Neuronal stem cell (in vitro differentiated cells): ENCODE results near the gene PDE6G.
"Not testable (repeated sequence)": the region's sequence is repeated elsewhere in the genome, so short reads cannot be mapped to it uniquely, and the experiment has no call there.

ENCODE experiments used
- DNase-seq: peaks from one replicate; pipeline ENCODE4 v3.0.0-alpha.2; 2013; ENCODE audit warnings: low spot score
- H2AFZ ChIP-seq: one replicate; pipeline ENCODE4 v1.6.1; 2013; ENCODE audit warnings: mild to moderate bottlenecking, low read length, inconsistent platforms
- H2AK5ac ChIP-seq: 2 replicates; pipeline ENCODE4 v1.6.1; 2013; ENCODE audit warnings: low read depth, mild to moderate bottlenecking, inconsistent platforms, low read length, moderate library complexity, mixed read lengths
- H2BK120ac ChIP-seq: 2 replicates; pipeline ENCODE4 v1.6.1; 2013; ENCODE audit warnings: low read depth, mild to moderate bottlenecking, inconsistent platforms, low read length, moderate library complexity, mixed read lengths
- H2BK12ac ChIP-seq: one replicate; pipeline ENCODE4 v1.6.1; 2013; ENCODE audit warnings: low read length, inconsistent platforms
- H2BK15ac ChIP-seq: 2 replicates; pipeline ENCODE4 v1.6.1; 2013; ENCODE audit warnings: mild to moderate bottlenecking, low read length, inconsistent platforms, mixed read lengths
- H2BK5ac ChIP-seq: one replicate; pipeline ENCODE4 v1.6.1; 2013; ENCODE audit warnings: inconsistent platforms, mild to moderate bottlenecking, low read length, moderate library complexity
- H3K14ac ChIP-seq: one replicate; pipeline ENCODE4 v1.6.1; 2013; ENCODE audit warnings: low read length, inconsistent platforms
- H3K18ac ChIP-seq: 2 replicates; pipeline ENCODE4 v1.6.1; 2013; ENCODE audit warnings: low read length, inconsistent platforms
- H3K23ac ChIP-seq: 2 replicates; pipeline ENCODE4 v1.6.1; 2013; ENCODE audit warnings: low read depth, mild to moderate bottlenecking, mixed read lengths, low read length, inconsistent platforms; ENCODE audit not compliant: poor library complexity
- H3K27ac ChIP-seq: replicated peaks from 3 replicates; pipeline ENCODE4 v1.5.1; 2013; ENCODE audit warnings: low read length, inconsistent platforms
- H3K27me3 ChIP-seq, 3 experiments: 2 replicates each; pipeline ENCODE4 v1.6.1; 2013; ENCODE audit warnings: low read length in 3 of 3, mild to moderate bottlenecking in 2 of 3, inconsistent platforms in 1 of 3, low read depth in 1 of 3, mixed read lengths in 1 of 3, moderate library complexity in 1 of 3; ENCODE audit not compliant: control insufficient read depth in 3 of 3, insufficient read depth in 3 of 3
- H3K36me3 ChIP-seq, 2 donors: replicated peaks in 1 of 2; 2 replicates each; pipeline ENCODE4 v1.6.1; 2013; ENCODE audit warnings: low read length in 2 of 2; ENCODE audit not compliant: control insufficient read depth in 2 of 2, insufficient read depth in 2 of 2
- H3K4ac ChIP-seq: 2 replicates; pipeline ENCODE4 v1.6.1; 2013; ENCODE audit warnings: inconsistent platforms, mild to moderate bottlenecking, low read length, moderate library complexity
- H3K4me1 ChIP-seq, 2 donors: 1 replicate in 1 of 2; 2 replicates in 1 of 2; pipeline ENCODE4 v1.6.1; 2013; ENCODE audit warnings: low read length in 2 of 2, low read depth in 1 of 2; ENCODE audit not compliant: control insufficient read depth in 2 of 2, insufficient read depth in 1 of 2
- H3K4me2 ChIP-seq: one replicate; pipeline ENCODE4 v1.6.1; 2013; ENCODE audit warnings: mild to moderate bottlenecking, low read length, inconsistent platforms; ENCODE audit not compliant: insufficient read depth, poor library complexity, severe bottlenecking
- H3K4me3 ChIP-seq, 2 donors: 2 replicates each; pipeline ENCODE4 v1.5.1; 2013; ENCODE audit warnings: low read length in 2 of 2, mild to moderate bottlenecking in 2 of 2, inconsistent platforms in 1 of 2, moderate library complexity in 1 of 2
- H3K79me1 ChIP-seq: one replicate; pipeline ENCODE4 v1.6.1; 2013; ENCODE audit warnings: low read depth, mild to moderate bottlenecking, inconsistent platforms, low read length, moderate library complexity
- H3K9ac ChIP-seq: one replicate; pipeline ENCODE4 v1.6.1; 2013; ENCODE audit warnings: mild to moderate bottlenecking, low read depth, low read length, inconsistent platforms; ENCODE audit not compliant: poor library complexity
- H3K9me3 ChIP-seq, 2 donors: replicated peaks in 1 of 2; 2 replicates each; pipeline versions ENCODE3 to v1.6.1; 2013; ENCODE audit warnings: low read length in 2 of 2, mild to moderate bottlenecking in 2 of 2, inconsistent platforms in 1 of 2, low read depth in 1 of 2, mixed read lengths in 1 of 2, moderate library complexity in 1 of 2; ENCODE audit not compliant: control insufficient read depth in 2 of 2, insufficient read depth in 1 of 2
- H4K8ac ChIP-seq: one replicate; pipeline ENCODE4 v1.6.1; 2013; ENCODE audit warnings: low read depth, mild to moderate bottlenecking, inconsistent platforms, low read length, moderate library complexity
- H4K91ac ChIP-seq: one replicate; pipeline ENCODE4 v1.6.1; 2013; ENCODE audit warnings: low read length, low read depth, mild to moderate bottlenecking, inconsistent platforms; ENCODE audit not compliant: poor library complexity
- WGBS, 2 donors: extraction: QIAGEN DNeasy Blood & Tissue Kit; methylation state at CpG; one replicate each; pipeline ENCODE4 v1.1.7; 2013; ENCODE audit warnings: missing lambda C conversion rate in 2 of 2, mixed read lengths in 1 of 2; ENCODE audit not compliant: insufficient read length in 2 of 2, insufficient replicate concordance in 1 of 2; ENCODE audit errors: extremely low coverage in 2 of 2; 5-methylcytosine and 5-hydroxymethylcytosine counted together

PDE6G gene

GRCh38 chr17:81676906-81677305, 20.6 kb upstream of the PDE6G start:
- Histone ChIP-seq H2BK15ac (no peak overlapping the region), H3K14ac (peak overlapping the region; percentile 38), H2AK5ac (peak overlapping the region; percentile 37)

DNA sequence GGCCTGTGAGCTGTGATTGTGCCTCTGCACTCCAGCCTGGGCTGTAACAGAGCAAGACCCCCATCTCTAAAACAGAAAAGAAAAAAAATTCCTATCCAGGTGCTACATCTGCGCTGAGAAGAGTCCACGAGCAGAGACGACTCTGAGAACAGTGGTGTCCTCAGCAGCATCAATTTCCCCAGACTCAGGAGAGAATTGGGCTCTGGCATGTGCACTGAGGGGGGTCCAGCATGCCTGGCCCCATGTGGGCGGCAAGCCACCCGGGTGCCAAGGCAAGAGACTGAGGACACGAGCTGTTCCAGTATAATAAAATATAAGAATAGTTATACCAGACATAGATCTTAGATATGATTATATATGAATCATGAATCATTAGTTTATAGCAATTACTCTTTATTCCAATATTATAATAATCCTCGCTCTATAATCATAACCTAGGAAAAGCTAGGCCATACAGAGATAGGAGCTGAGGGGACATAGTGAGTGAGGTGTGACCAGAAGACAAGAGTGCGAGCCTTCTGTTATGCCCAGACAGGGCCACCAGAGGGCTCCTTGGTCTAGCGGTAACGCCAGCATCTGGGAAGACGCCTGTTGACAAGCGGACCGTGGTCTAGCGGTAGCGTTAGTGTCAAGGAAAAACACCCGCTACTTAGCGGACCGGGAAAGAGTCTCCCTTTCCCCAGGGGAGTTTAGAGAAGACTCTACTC, 19.3 kb upstream of the PDE6G start:
- Histone ChIP-seq H3K36me3 (peaks cover 32 to 62% of the 10 kb centered on the region in 2 donors), H3K9ac (peak overlapping the region; percentile 24), H3K79me1 (peaks cover 11% of the 10 kb centered on the region)
- no CpG with 5 or more reads among the region's 18 CpGs for WGBS, 2 donors
- H3K4me1 ChIP-seq, H2BK12ac ChIP-seq, H3K14ac ChIP-seq, H3K9me3 ChIP-seq, H4K8ac ChIP-seq, H2BK5ac ChIP-seq, H3K4me2 ChIP-seq, H4K91ac ChIP-seq, H3K18ac ChIP-seq, H2BK120ac ChIP-seq, H3K27me3 ChIP-seq, H3K23ac ChIP-seq, H2AK5ac ChIP-seq, DNase-seq, H3K27ac ChIP-seq, H3K4ac ChIP-seq, H3K4me3 ChIP-seq, H2BK15ac ChIP-seq, H2AFZ ChIP-seq: not testable (repeated sequence)

More at GRCh38 chr17:81676906-81677305, 20.6 kb upstream of the PDE6G start:
- peak overlapping the region; percentile 73 for H3K23ac ChIP-seq
- no CpG with 5 or more reads among the region's 17 CpGs for WGBS, 2 donors
- peak overlapping the region; percentile 82 for H4K8ac ChIP-seq
- H3K4me3 ChIP-seq, result peak overlapping the region in 1 of 2 donors; percentile 6
- H3K27ac ChIP-seq, result no peak overlapping the region
- no peak overlapping the region for H2AFZ ChIP-seq
- H3K79me1 ChIP-seq, result peaks cover 14% of the 10 kb centered on the region
- peak overlapping the region; percentile 22 for H2BK12ac ChIP-seq
- H3K4me2 ChIP-seq, result no peak overlapping the region
- no peak overlapping the region for H2BK120ac ChIP-seq
- H4K91ac ChIP-seq, result no peak overlapping the region
- H3K4ac ChIP-seq, result no peak overlapping the region
- H3K18ac ChIP-seq, result peak overlapping the region; percentile 8
- H3K9me3 ChIP-seq, result peaks cover 0 to 2% of the 10 kb centered on the region in 2 donors
- no peak overlapping the region for H3K9ac ChIP-seq
- DNase-seq, result no peak
- peaks cover 26 to 62% of the 10 kb centered on the region in 2 donors for H3K36me3 ChIP-seq
- no peak overlapping the region for H2BK5ac ChIP-seq
- H3K4me1 ChIP-seq, result no peaks in the 10 kb centered on the region
- H3K27me3 ChIP-seq, result no peaks in the 10 kb centered on the region

GRCh38 chr17:81673561-81674258, 17.4 kb upstream of the PDE6G start:
- no CpG with 5 or more reads among the region's 18 CpGs for WGBS, 2 donors
- Histone ChIP-seq H3K36me3 (peaks cover 44 to 69% of the 10 kb centered on the region in 2 donors), H3K18ac (no peak overlapping the region)

GRCh38 chr17:81672954-81673353, 16.6 kb upstream of the PDE6G start:
- H2BK15ac ChIP-seq, result no peak overlapping the region
- H2BK120ac ChIP-seq, result no peak overlapping the region
- H3K4ac ChIP-seq, result no peak overlapping the region
- H2AK5ac ChIP-seq, result no peak overlapping the region
- no peak overlapping the region for H3K4me2 ChIP-seq
- no peak overlapping the region for H3K18ac ChIP-seq
- H3K27me3 ChIP-seq, result no peaks in the 10 kb centered on the region
- H2BK12ac ChIP-seq, result no peak overlapping the region
- no peak for DNase-seq
- no CpG with 5 or more reads among the region's 16 CpGs for WGBS, 2 donors
- no peak overlapping the region for H4K91ac ChIP-seq
- peaks cover 51 to 76% of the 10 kb centered on the region in 2 donors for H3K36me3 ChIP-seq
- H3K14ac ChIP-seq, result no peak overlapping the region
- H4K8ac ChIP-seq, result no peak overlapping the region
- H3K4me1 ChIP-seq, result peaks cover 0 to 3% of the 10 kb centered on the region in 2 donors
- H3K23ac ChIP-seq, result no peak overlapping the region
- no peak overlapping the region for H3K9ac ChIP-seq
- no peak overlapping the region for H2AFZ ChIP-seq
- H3K4me3 ChIP-seq, result no peak overlapping the region
- H3K79me1 ChIP-seq, result peaks cover 12% of the 10 kb centered on the region
- no peak overlapping the region for H3K27ac ChIP-seq
- no peaks in the 10 kb centered on the region for H3K9me3 ChIP-seq
- no peak overlapping the region for H2BK5ac ChIP-seq

More at GRCh38 chr17:81673561-81674258, 17.4 kb upstream of the PDE6G start:
- Histone ChIP-seq H3K23ac (no peak overlapping the region), H3K14ac (no peak overlapping the region), H3K27me3 (no peaks in the 10 kb centered on the region), H3K9me3 (no peaks in the 10 kb centered on the region), H3K9ac (peak overlapping the region; percentile 44), H2AK5ac (no peak overlapping the region), H4K91ac (no peak overlapping the region), H2BK5ac (no peak overlapping the region), H3K4me2 (no peak overlapping the region), H2AFZ (no peak overlapping the region), H3K27ac (no peak overlapping the region), H4K8ac (no peak overlapping the region), H3K4me3 (no peak overlapping the region), H2BK12ac (no peak overlapping the region), H2BK15ac (no peak overlapping the region), H3K4me1 (no peaks in the 10 kb centered on the region), H3K79me1 (peaks cover 11% of the 10 kb centered on the region), H2BK120ac (no peak overlapping the region), H3K4ac (no peak overlapping the region)
- no peak for DNase-seq
